ENCODE measurements around the gene VCAN. TPM values are rescaled to one million over a fixed set of nuclear protein-coding genes. Genes with fewer than 3 reads are reported as not detected.
A peak's percentile ranks its signal among the peaks of the same experiment; 100 is the strongest.

VCAN gene
- total and polyA plus RNA-seq, 2 of the 4 experiments (the other 2 are of a cell fraction): 45.3 to 158 TPM

GRCh38 chr5:83510260-83510659, 38.7 kb downstream of the VCAN start:
- in situ Hi-C loops (cut with MboI; ENCODE audit: low sequenced_read_pairs) (no loop called here), intact Hi-C loops (cut with micrococcal nuclease) (no loop called here), dilution Hi-C loops (cut with HindIII; ENCODE audit: low sequenced_read_pairs, unreplicated experiment) (no loop called here)
- Histone ChIP-seq H3K4me1 (ENCODE audit: control insufficient read depth, insufficient read depth, low read length) (peaks cover 5% of the 10 kb centered on the region), H3K4ac (ENCODE audit: low read depth, low read length) (no peak overlapping the region), H3K23ac (ENCODE audit: low read depth, low read length) (no peak overlapping the region), H2AK5ac (ENCODE audit: low read depth, low read length) (no peak overlapping the region), H2BK5ac (ENCODE audit: low read depth, low read length, poor library complexity, severe bottlenecking) (no peak overlapping the region), H4K91ac (ENCODE audit: insufficient read depth, low read depth, low read length) (no peak overlapping the region), H3K36me3 (ENCODE audit: control insufficient read depth, insufficient read depth, low read length) (no peaks in the 10 kb centered on the region; the same call in 1 of the 2 replicates), H4K20me1 (ENCODE audit: insufficient read depth, low read length) (no peaks in the 10 kb centered on the region), H2BK15ac (ENCODE audit: low read depth, low read length) (no peak overlapping the region), H3K4me3 (ENCODE audit: insufficient read depth, low read depth, low read length) (no peak overlapping the region), H3K9me3 (ENCODE audit: control insufficient read depth, insufficient read depth, low read length) (no peaks in the 10 kb centered on the region), H3K27me3 (ENCODE audit: control insufficient read depth, insufficient read depth, low read length) (no peaks in the 10 kb centered on the region), H2AFZ (replicated peaks; ENCODE audit: low read length, poor library complexity) (no peak overlapping the region), H3K4me2 (ENCODE audit: low read depth, low read length) (peak overlapping the region; percentile 69), H4K8ac (ENCODE audit: low read depth in 2 of 2, low read length in 2 of 2) (no peak overlapping the region; a peak in 1 of 4 replicates), H4K5ac (ENCODE audit: low read depth, low read length) (peak overlapping the region; percentile 39; the same call in 1 of the 2 replicates), H3K9me1 (ENCODE audit: insufficient read depth, low read length) (peaks cover 4% of the 10 kb centered on the region; the same call in 1 of the 2 replicates), H3K9ac (ENCODE audit: low read depth, low read length) (no peak overlapping the region), H3K27ac (ENCODE audit: insufficient read depth, low read length) (no peak overlapping the region), H3K18ac (ENCODE audit: low read depth, low read length) (peak overlapping the region; percentile 16), H3K56ac (ENCODE audit: extremely low read depth, insufficient read depth, low read length) (no peak overlapping the region), H3K79me1 (ENCODE audit: low read depth in 1 of 2, low read length in 2 of 2) (peaks cover 0 to 12% of the 10 kb centered on the region in 2 experiments; a peak in 1 of 4 replicates), H2BK120ac (ENCODE audit: low read depth, low read length) (no peak overlapping the region), H3K14ac (replicated peaks; ENCODE audit: low read depth, low read length) (no peak overlapping the region), H2AK9ac (replicated peaks; ENCODE audit: low read depth, low read length, poor library complexity) (no peak overlapping the region), H2BK20ac (ENCODE audit: low read depth, low read length) (no peak overlapping the region)
- ATAC-seq (ENCODE audit: low read depth) (no peak), DNase-seq (no peak)
- no peak for TF ChIP-seq USF2 (IDR thresholded peaks at IDR 0.05; ENCODE audit: low read depth, low read length)
- no peak for TF ChIP-seq CHD1 (IDR thresholded peaks at IDR 0.05; ENCODE audit: low read depth, low read length)
- TF ChIP-seq FOS (IDR thresholded peaks at IDR 0.05; ENCODE audit: low read depth, low read length): no peak
- TF ChIP-seq SMC3 (IDR thresholded peaks at IDR 0.05; ENCODE audit: low read depth, low read length): no peak
- no peak for TF ChIP-seq NFE2L2 (IDR thresholded peaks at IDR 0.05; ENCODE audit: low read depth, low read length)
- no peak for TF ChIP-seq CEBPB (IDR thresholded peaks at IDR 0.05; ENCODE audit: low read depth, low read length)
- no peak for TF ChIP-seq BHLHE40 (IDR thresholded peaks at IDR 0.05; ENCODE audit: low read depth, low read length)
- no peak for TF ChIP-seq MAFK (IDR thresholded peaks at IDR 0.05; ENCODE audit: low read depth, low read length)
- no peak for TF ChIP-seq MXI1 (IDR thresholded peaks at IDR 0.05; ENCODE audit: borderline replicate concordance, low read depth, low read length)
- TF ChIP-seq RCOR1 (IDR thresholded peaks at IDR 0.05; ENCODE audit: insufficient replicate concordance, low read length): no peak
- no TSS peak for BruUV-seq (replicated peaks)
- ChIA-PET POLR2A (ENCODE audit: unreplicated experiment) (no interaction called here), CTCF (no interaction called here)
- WGBS, 2 experiments (ENCODE audit: extremely low coverage in 2 of 2, insufficient read length in 1 of 2): no CpG with 5 or more reads among the region's 1 CpG

Measured in IMR-90 (cell line).